Kidney epithelial cell (primary cell): ENCODE data around the gene BTBD9. TPM values are rescaled to one million over a fixed set of nuclear protein-coding genes. Genes with fewer than 3 reads are reported as not detected.
"Not testable (repeated sequence)": the region's sequence is repeated elsewhere in the genome, so short reads cannot be mapped to it uniquely, and the experiment has no call there.

Source experiments
- DNase-seq: peaks from one replicate; pipeline ENCODE4 v3.0.0-alpha.2; 2010; ENCODE audit warnings: low read depth
- H3K27me3 ChIP-seq: 2 replicates; pipeline ENCODE4 v1.6.0; 2011; ENCODE audit warnings: low read length; ENCODE audit not compliant: control insufficient read depth, insufficient read depth
- H3K36me3 ChIP-seq: 2 replicates; pipeline ENCODE4 v1.5.1; 2011; ENCODE audit warnings: low read length; ENCODE audit not compliant: control insufficient read depth, insufficient read depth
- H3K4me3 ChIP-seq: 2 replicates; pipeline ENCODE4 v1.5.1; 2011; ENCODE audit warnings: low read depth, mild to moderate bottlenecking, control low read depth, low read length
- CTCF ChIP-seq: IDR thresholded peaks from 2 replicates; pipeline ENCODE4 v1.5.1; 2011; ENCODE audit warnings: mild to moderate bottlenecking, moderate library complexity, low read length, control low read depth, inconsistent platforms; ENCODE audit not compliant: insufficient read depth, poor library complexity, severe bottlenecking
- total RNA-seq: library from RNA; depleted of rRNA; stranded (reverse); fragments of >200 nt; gene quantifications from 2 replicates; pipeline ENCODE4 v1.2.3, GENCODE V29; 2015

BTBD9 gene
- total RNA-seq, 1 donor from 2014 or later: 7.3 TPM

- no peak for DNase-seq
- H3K36me3 ChIP-seq: no peaks in the 10 kb centered on the region
- TF ChIP-seq CTCF: no peak
- H3K4me3 ChIP-seq: no peak overlapping the region
- H3K27me3 ChIP-seq: no peaks in the 10 kb centered on the region
Observed at GRCh38 chr6:38434051-38434450, 205.7 kb downstream of the BTBD9 start.

GRCh38 chr6:38432479-38432878 is 207.2 kb downstream of the BTBD9 start:
- no peak for DNase-seq
- H3K4me3 ChIP-seq: no peak overlapping the region
- TF ChIP-seq CTCF: no peak
- no peaks in the 10 kb centered on the region for H3K27me3 ChIP-seq
- no peaks in the 10 kb centered on the region for H3K36me3 ChIP-seq

GRCh38 chr6:38432079-38432478 is 207.7 kb downstream of the BTBD9 start:
- no peak for TF ChIP-seq CTCF
- Histone ChIP-seq H3K4me3 (no peak overlapping the region), H3K27me3 (no peaks in the 10 kb centered on the region), H3K36me3 (no peaks in the 10 kb centered on the region)
- DNase-seq: no peak

- no peak for TF ChIP-seq CTCF
- DNase-seq: no peak
- Histone ChIP-seq H3K4me3 (no peak overlapping the region), H3K27me3 (no peaks in the 10 kb centered on the region), H3K36me3 (no peaks in the 10 kb centered on the region)
Observed at GRCh38 chr6:38429546-38429945, 210.2 kb downstream of the BTBD9 start.

- H3K4me3 ChIP-seq: no peak overlapping the region
- H3K36me3 ChIP-seq: no peaks in the 10 kb centered on the region
- no peaks in the 10 kb centered on the region for H3K27me3 ChIP-seq
- no peak for TF ChIP-seq CTCF
- DNase-seq: no peak
Observed at GRCh38 chr6:38427492-38428210, 212.1 kb downstream of the BTBD9 start.

- not testable (repeated sequence) for H3K4me3 ChIP-seq, H3K27me3 ChIP-seq, DNase-seq, H3K36me3 ChIP-seq
Observed at GRCh38 chr6:38425788-38426488, 213.8 kb downstream of the BTBD9 start.
